Mammary epithelial cell (primary cell): ENCODE data around the gene AIG1.

Source experiments
- CTCF ChIP-seq, 2 donors: IDR thresholded peaks in 1 of 2; conservative IDR thresholded peaks in 1 of 2; 2 replicates each; pipeline ENCODE4 v1.5.1; 2011 to 2012; ENCODE audit warnings: inconsistent platforms in 2 of 2, low read length in 2 of 2, mild to moderate bottlenecking in 2 of 2, control low read depth in 1 of 2, low read depth in 1 of 2; ENCODE audit not compliant: insufficient read depth in 1 of 2; ENCODE audit errors: extremely low read depth in 1 of 2
- EZH2 ChIP-seq: IDR thresholded peaks from 2 replicates; pipeline ENCODE4 v1.6.1; 2012; ENCODE audit warnings: low read length, inconsistent platforms, borderline replicate concordance

- TF ChIP-seq EZH2 (no peak), CTCF (conservative IDR thresholded peaks at IDR 0.05 in 1 of 2, IDR thresholded peaks at IDR 0.05 in 1 of 2; ENCODE audit: extremely low read depth in 1 of 2, insufficient read depth in 1 of 2, low read depth in 1 of 2, low read length in 2 of 2) (no peak)
Measured at GRCh38 chr6:143123941-143124340, 63.3 kb downstream of the AIG1 start.
